Esophagus muscularis mucosa (tissue), 3 donors: ENCODE results near the gene FAM131B.

Experiments
- POLR2AphosphoS5 ChIP-seq, 2 donors: sonication (generic); formaldehyde crosslinking; IDR thresholded peaks; one replicate each; pipeline ENCODE4 v1.6.1; 2017; ENCODE audit warnings: antibody characterized with exemption in 2 of 2
- TF ChIP-seq, protein P1 (sequence below), 3 experiments: fragments of 200-600 bp in 2 of 3; fragments of 450-650 bp in 1 of 3; sonication (generic) in 2 of 3; IDR thresholded peaks; one replicate each; pipeline ENCODE4 v1.5.1; 2017 to 2019; ENCODE audit warnings: antibody characterized with exemption in 3 of 3, mild to moderate bottlenecking in 2 of 3, moderate library complexity in 1 of 3

DNA sequence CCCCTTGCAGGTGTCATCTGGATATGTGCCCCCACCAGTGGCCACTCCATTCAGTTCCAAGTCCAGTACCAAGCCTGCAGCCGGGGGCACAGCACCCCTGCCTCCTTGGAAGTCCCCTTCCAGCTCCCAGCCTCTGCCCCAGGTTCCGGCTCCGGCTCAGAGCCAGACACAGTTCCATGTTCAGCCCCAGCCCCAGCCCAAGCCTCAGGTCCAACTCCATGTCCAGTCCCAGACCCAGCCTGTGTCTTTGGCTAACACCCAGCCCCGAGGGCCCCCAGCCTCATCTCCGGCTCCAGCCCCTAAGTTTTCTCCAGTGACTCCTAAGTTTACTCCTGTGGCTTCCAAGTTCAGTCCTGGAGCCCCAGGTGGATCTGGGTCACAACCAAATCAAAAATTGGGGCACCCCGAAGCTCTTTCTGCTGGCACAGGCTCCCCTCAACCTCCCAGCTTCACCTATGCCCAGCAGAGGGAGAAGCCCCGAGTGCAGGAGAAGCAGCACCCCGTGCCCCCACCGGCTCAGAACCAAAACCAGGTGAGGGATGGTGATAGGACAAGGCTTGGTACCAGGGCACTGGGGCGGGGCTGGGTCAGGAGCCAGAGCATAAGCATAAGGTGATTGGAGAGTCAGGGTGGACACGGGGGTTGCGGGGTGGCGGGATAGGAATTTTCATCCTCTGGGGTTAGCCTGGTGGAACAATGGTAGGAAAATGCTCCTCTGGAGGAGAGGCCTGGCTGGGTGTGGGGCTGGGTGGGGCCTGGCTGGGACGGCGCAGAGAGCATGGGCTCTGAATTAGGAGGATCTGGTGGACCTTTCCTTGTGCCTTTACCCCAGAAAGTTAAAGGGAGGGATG lies 20.5 kb upstream of the FAM131B start:
- TF ChIP-seq, protein P1, sequence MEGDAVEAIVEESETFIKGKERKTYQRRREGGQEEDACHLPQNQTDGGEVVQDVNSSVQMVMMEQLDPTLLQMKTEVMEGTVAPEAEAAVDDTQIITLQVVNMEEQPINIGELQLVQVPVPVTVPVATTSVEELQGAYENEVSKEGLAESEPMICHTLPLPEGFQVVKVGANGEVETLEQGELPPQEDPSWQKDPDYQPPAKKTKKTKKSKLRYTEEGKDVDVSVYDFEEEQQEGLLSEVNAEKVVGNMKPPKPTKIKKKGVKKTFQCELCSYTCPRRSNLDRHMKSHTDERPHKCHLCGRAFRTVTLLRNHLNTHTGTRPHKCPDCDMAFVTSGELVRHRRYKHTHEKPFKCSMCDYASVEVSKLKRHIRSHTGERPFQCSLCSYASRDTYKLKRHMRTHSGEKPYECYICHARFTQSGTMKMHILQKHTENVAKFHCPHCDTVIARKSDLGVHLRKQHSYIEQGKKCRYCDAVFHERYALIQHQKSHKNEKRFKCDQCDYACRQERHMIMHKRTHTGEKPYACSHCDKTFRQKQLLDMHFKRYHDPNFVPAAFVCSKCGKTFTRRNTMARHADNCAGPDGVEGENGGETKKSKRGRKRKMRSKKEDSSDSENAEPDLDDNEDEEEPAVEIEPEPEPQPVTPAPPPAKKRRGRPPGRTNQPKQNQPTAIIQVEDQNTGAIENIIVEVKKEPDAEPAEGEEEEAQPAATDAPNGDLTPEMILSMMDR (IDR thresholded peaks at IDR 0.05): no peak
- no peak for TF ChIP-seq POLR2AphosphoS5 (IDR thresholded peaks at IDR 0.05)
